ENCODE results near the gene NKD2. TPM values are rescaled to one million over a fixed set of nuclear protein-coding genes. Genes with fewer than 3 reads are reported as not detected.

NKD2 gene
- total and polyA plus RNA-seq, 2 experiments from 2014 or later = 9.0 to 11.9 TPM

GRCh38 chr5:1055896-1056610 lies 47.5 kb downstream of the NKD2 start:
- Histone ChIP-seq H3K4me3 (no peak overlapping the region), H3K4me2 (no peak overlapping the region), H3K36me3 (ENCODE audit: insufficient read depth) (no peaks in the 10 kb centered on the region), H3F3A (replicated peaks; ENCODE audit: low read depth) (no peaks in the 10 kb centered on the region), H3K27ac (ENCODE audit: low read depth) (no peak overlapping the region), H3K9me2 (ENCODE audit: insufficient read depth) (no peaks in the 10 kb centered on the region), H2AFZ (no peak overlapping the region), H3K27me3 (ENCODE audit: insufficient read depth) (no peaks in the 10 kb centered on the region), H4K20me1 (replicated peaks; ENCODE audit: insufficient read depth) (no peaks in the 10 kb centered on the region; the same call in 1 of the 2 replicates), H3K4me1 (ENCODE audit: insufficient read depth) (no peaks in the 10 kb centered on the region), H3K79me2 (replicated peaks; ENCODE audit: insufficient read depth) (no peaks in the 10 kb centered on the region)
- no peak overlapping the region for H3K4me3 Mint-ChIP-seq
- ATAC-seq (no peak), DNase-seq (ENCODE audit: low spot score) (no peak)
- peaks cover 8% of the 10 kb centered on the region for H3K27me3 Mint-ChIP-seq (ENCODE audit: insufficient read depth, low read depth, poor library complexity)
- H3K36me3 Mint-ChIP-seq (ENCODE audit: low read depth) = peaks cover 20% of the 10 kb centered on the region
- TF ChIP-seq EZH2 (IDR thresholded peaks at IDR 0.05; ENCODE audit: low read depth, unreplicated experiment) (no peak), ETS1 (IDR thresholded peaks at IDR 0.05) (no peak), ZNF462 (CRISPR knock-in tag; IDR thresholded peaks at IDR 0.05) (no peak), CTCF (conservative IDR thresholded peaks at IDR 0.05; ENCODE audit: low read depth in 2 of 2) (no peak), REST (IDR thresholded peaks at IDR 0.05; ENCODE audit: unreplicated experiment) (no peak), NANOG (IDR thresholded peaks at IDR 0.05; ENCODE audit: borderline replicate concordance) (no peak), EZH2phosphoT487 (IDR thresholded peaks at IDR 0.05; ENCODE audit: unreplicated experiment) (no peak), CREB1 (CRISPR knock-in tag; IDR thresholded peaks at IDR 0.05; ENCODE audit: low read depth) (no peak), STAT1 (IDR thresholded peaks at IDR 0.05; ENCODE audit: unreplicated experiment) (no peak), POLR2AphosphoS5 (IDR thresholded peaks at IDR 0.05; ENCODE audit: low read depth) (no peak), ZNF114 (CRISPR knock-in tag; IDR thresholded peaks at IDR 0.05) (no peak)
- no peak overlapping the region for H3K27ac Mint-ChIP-seq
- no peaks in the 10 kb centered on the region for H3K4me1 Mint-ChIP-seq
- H3K9me3 Mint-ChIP-seq = no peaks in the 10 kb centered on the region; the same call in 2 of the 3 replicates

Measured in GM23338 (cell line).